Nephron progenitor cell (in vitro differentiated cells): Measurements from ENCODE around the gene CD93.
A peak's percentile ranks its signal among the peaks of the same experiment; 100 is the strongest.

Source experiments
- DNase-seq: peaks from one replicate; pipeline ENCODE4 v3.0.0; 2021
- H3K27ac Mint-ChIP-seq: 2 replicates; pipeline ENCODE4 v1.8.0; 2021; ENCODE audit warnings: mild to moderate bottlenecking, moderate library complexity, mixed read lengths
- H3K27me3 Mint-ChIP-seq: 2 replicates; pipeline ENCODE4 v1.8.0; 2021; ENCODE audit warnings: mild to moderate bottlenecking, low read depth, mixed read lengths; ENCODE audit not compliant: poor library complexity
- H3K36me3 Mint-ChIP-seq: 2 replicates; pipeline ENCODE4 v1.8.0; 2021; ENCODE audit warnings: low read depth, mixed read lengths
- H3K4me1 Mint-ChIP-seq: 2 replicates; pipeline ENCODE4 v1.8.0; 2021; ENCODE audit warnings: mixed read lengths
- H3K4me3 Mint-ChIP-seq: 2 replicates; pipeline ENCODE4 v1.8.0; 2021; ENCODE audit warnings: mild to moderate bottlenecking, moderate library complexity, mixed read lengths
- H3K9me3 Mint-ChIP-seq: 2 replicates; pipeline ENCODE4 v1.8.0; 2021; ENCODE audit warnings: mild to moderate bottlenecking, moderate library complexity, mixed read lengths
- TF ChIP-seq, protein P1 (sequence below): fragments of 200-600 bp; sonication (generic); IDR thresholded peaks from 2 replicates; pipeline ENCODE4 v1.5.0; 2021; ENCODE audit warnings: antibody characterized with exemption

The CD93 gene

DNA sequence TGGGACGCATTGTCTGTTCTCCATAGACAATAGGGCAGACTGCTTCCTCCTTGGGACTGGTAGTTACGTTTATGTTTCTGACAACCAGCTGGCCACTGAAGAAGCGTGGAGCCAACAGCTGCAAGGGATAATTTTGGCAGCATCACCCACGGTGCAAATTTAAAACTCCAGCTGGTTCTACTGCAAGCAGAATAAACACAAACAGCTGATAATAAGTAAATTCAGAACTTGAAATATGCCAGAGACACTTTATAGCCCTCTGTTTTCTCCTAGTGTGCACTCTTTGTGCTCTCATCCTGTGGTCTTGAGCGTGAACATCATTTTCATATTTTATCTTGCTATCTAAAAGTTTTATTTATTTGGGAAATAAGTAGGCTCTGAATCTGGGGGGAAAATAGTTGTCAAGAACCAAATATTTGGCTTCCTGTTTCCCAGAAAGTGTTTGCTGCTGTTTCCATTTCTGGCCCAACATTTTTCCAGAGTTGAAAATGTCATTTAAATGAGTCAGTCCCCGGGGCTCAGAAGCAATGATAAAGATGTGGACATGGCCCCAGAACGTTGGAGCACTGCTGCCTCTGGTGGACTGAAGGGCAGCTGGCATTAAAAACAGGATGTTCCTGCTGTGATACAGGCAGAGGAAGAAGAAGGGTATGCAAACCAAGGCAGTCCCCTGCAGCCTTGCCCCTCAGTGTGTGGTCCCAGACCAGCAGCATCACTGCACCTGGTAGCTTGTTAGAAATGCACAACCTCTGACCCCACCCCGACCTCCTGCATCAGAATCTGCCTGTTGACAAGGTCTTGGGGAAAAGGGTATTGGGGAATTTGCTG, 24.2 kb downstream of the CD93 start:
- no peak overlapping the region for H3K27ac Mint-ChIP-seq
- no peak overlapping the region for H3K4me3 Mint-ChIP-seq
- no peak for DNase-seq
- peaks cover 5% of the 10 kb centered on the region for H3K4me1 Mint-ChIP-seq
- no peaks in the 10 kb centered on the region for H3K36me3 Mint-ChIP-seq
- H3K27me3 Mint-ChIP-seq, result peaks cover 10% of the 10 kb centered on the region
- TF ChIP-seq, protein P1, sequence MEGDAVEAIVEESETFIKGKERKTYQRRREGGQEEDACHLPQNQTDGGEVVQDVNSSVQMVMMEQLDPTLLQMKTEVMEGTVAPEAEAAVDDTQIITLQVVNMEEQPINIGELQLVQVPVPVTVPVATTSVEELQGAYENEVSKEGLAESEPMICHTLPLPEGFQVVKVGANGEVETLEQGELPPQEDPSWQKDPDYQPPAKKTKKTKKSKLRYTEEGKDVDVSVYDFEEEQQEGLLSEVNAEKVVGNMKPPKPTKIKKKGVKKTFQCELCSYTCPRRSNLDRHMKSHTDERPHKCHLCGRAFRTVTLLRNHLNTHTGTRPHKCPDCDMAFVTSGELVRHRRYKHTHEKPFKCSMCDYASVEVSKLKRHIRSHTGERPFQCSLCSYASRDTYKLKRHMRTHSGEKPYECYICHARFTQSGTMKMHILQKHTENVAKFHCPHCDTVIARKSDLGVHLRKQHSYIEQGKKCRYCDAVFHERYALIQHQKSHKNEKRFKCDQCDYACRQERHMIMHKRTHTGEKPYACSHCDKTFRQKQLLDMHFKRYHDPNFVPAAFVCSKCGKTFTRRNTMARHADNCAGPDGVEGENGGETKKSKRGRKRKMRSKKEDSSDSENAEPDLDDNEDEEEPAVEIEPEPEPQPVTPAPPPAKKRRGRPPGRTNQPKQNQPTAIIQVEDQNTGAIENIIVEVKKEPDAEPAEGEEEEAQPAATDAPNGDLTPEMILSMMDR, result peak; percentile 12
- H3K9me3 Mint-ChIP-seq, result no peaks in the 10 kb centered on the region

DNA sequence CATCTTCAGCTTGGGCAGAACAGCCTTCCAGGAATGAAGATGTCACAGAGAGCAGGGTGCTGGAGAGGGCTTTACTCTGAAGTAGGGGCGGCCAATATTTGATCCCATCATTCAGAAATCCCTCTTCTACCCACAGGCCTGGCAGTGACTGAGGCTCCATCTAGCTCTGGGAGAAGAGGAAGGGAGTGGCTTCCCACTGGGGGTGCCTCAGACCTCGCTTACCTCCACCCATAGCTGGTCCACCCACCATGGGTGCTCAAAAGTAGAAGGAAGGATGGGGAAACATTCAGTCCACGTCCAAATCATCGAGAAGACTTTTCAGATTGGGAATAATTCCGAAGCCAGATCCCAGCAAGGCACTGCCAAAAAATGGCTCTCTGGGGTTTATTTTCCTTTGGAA, 24.9 kb downstream of the CD93 start:
- Mint-ChIP-seq H3K36me3 (no peaks in the 10 kb centered on the region), H3K9me3 (peaks cover 6% of the 10 kb centered on the region), H3K4me1 (peaks cover 5% of the 10 kb centered on the region), H3K27ac (no peak overlapping the region), H3K27me3 (peaks cover 6% of the 10 kb centered on the region), H3K4me3 (no peak overlapping the region)
- TF ChIP-seq, protein P1, result no peak
- DNase-seq, result no peak

DNA sequence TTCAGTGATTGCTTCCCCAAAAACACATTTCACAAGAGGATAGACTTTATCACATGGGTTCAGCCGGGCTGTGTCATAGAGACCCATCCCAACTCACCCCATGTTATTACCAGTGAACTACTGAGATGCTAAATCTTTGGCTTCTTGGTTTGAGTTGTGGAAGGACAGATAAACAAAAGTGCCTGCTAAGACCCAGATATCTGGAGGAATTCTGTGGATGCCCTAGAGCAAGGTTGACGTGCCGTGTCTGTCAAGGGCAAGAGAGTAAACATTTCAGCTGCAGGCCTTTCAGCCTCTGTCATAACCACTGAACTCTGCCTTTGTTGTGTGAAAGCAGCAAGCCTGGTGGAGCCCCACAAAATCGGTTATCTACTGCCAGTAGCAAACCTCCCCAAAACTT, 25.5 kb downstream of the CD93 start:
- peak overlapping the region; percentile 42 for H3K27ac Mint-ChIP-seq
- H3K4me1 Mint-ChIP-seq, result peaks cover 5% of the 10 kb centered on the region
- no peak overlapping the region for H3K4me3 Mint-ChIP-seq
- H3K27me3 Mint-ChIP-seq, result peaks cover 6% of the 10 kb centered on the region
- H3K36me3 Mint-ChIP-seq, result no peaks in the 10 kb centered on the region
- H3K9me3 Mint-ChIP-seq, result peaks cover 8% of the 10 kb centered on the region
- TF ChIP-seq, protein P1, result no peak
- no peak for DNase-seq

DNA sequence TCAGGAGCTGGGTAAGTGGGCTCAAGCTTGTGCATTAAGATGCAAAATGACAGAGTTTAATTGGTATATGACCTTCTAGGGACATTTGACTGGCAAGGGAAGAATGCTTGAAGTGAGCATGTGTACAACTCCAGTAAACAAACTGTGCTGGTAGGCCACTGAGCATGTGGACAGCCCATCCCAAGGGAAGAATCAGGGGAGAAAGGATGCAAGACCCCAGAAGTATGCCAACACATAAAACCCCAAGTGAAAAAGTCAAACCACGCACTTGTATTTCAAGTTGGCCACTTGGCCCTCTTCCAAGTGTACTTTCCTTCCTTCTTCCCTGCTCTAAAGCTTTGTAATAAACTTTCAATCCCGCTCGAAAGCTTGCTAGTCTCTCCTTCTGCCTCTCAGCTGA, 26.3 kb downstream of the CD93 start:
- peaks cover 8% of the 10 kb centered on the region for H3K9me3 Mint-ChIP-seq
- no peak overlapping the region for H3K4me3 Mint-ChIP-seq
- no peaks in the 10 kb centered on the region for H3K36me3 Mint-ChIP-seq
- no peak for DNase-seq
- peaks cover 5% of the 10 kb centered on the region for H3K4me1 Mint-ChIP-seq
- no peak overlapping the region for H3K27ac Mint-ChIP-seq
- peaks cover 6% of the 10 kb centered on the region for H3K27me3 Mint-ChIP-seq
- TF ChIP-seq, protein P1, result no peak

DNA sequence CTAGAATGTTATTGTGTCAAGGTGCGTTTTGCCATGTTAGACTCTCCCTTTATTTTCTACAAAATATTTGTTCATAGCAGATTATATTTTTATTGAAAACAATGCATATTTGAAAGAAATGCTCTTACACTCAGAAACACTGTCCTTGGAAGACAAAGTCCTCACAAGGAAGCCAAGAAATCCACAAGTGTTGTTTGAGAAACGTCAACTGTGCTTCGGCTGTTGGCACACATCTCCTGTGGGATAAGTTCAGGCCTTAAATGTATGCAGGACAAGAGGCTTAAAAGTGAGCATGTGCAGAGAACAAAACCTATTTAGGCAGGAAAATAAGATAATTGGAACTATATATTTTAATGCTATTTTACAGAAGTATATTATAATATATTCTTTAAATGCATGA, 27.1 kb downstream of the CD93 start:
- DNase-seq, result no peak
- TF ChIP-seq, protein P1, result no peak
- Mint-ChIP-seq H3K27ac (no peak overlapping the region), H3K27me3 (peaks cover 6% of the 10 kb centered on the region), H3K4me1 (peaks cover 5% of the 10 kb centered on the region), H3K4me3 (no peak overlapping the region), H3K9me3 (peaks cover 8% of the 10 kb centered on the region), H3K36me3 (no peaks in the 10 kb centered on the region)

DNA sequence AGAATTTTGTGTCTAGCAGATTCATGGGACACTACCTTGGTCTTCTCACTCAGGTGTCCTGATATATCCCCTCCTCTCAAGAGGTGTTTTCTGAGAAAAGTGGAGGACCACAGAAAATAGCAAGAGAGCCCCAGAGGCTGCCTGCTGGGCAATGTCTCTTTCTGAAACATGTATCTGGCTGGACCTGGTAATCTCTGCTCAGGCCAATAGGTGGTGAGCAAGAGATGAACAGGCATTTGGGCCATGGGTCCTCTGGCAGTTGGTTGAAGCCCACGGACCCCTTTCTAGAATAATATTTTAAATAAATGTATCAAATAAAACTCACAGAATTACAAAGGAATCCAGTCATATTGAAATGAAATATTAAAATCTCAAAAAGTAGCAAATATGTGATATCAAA, 27.9 kb downstream of the CD93 start:
- H3K36me3 Mint-ChIP-seq, result no peaks in the 10 kb centered on the region
- peaks cover 5% of the 10 kb centered on the region for H3K4me1 Mint-ChIP-seq
- peaks cover 8% of the 10 kb centered on the region for H3K9me3 Mint-ChIP-seq
- no peak for DNase-seq
- TF ChIP-seq, protein P1, result peak; percentile 19
- H3K27ac Mint-ChIP-seq, result no peak overlapping the region
- no peak overlapping the region for H3K4me3 Mint-ChIP-seq
- H3K27me3 Mint-ChIP-seq, result peaks cover 12% of the 10 kb centered on the region
